HEK293T (cell line): ENCODE data around the gene KRR1.
"Not testable (repeated sequence)": the region's sequence is repeated elsewhere in the genome, so short reads cannot be mapped to it uniquely, and the experiment has no call there.

Experiments
- CTCF ChIA-PET: fragments of 350-600 bp; formaldehyde crosslinking; extraction: SDS; loops from one replicate; lab custom pipeline; 2021; ENCODE audit warnings: antibody characterized with exemption, inconsistent platforms; lab: Yijun Ruan, JAX
- POLR2A ChIA-PET: fragments of 350-600 bp; formaldehyde crosslinking; extraction: SDS; loops from one replicate; lab custom pipeline; 2020; ENCODE audit warnings: antibody characterized with exemption, inconsistent platforms; lab: Yijun Ruan, JAX
- DNase-seq: peaks from one replicate; pipeline ENCODE4 v3.0.0; 2012; ENCODE audit warnings: mixed read lengths; ENCODE audit errors: extremely low spot score
- ARNT ChIP-seq: fragments of 450-650 bp; IDR thresholded peaks from 2 replicates; pipeline ENCODE4 v1.6.1; 2017; ENCODE audit warnings: mild to moderate bottlenecking
- BHLHE40 ChIP-seq: fragments of 450-650 bp; IDR thresholded peaks from 2 replicates; pipeline ENCODE4 v1.6.1; 2016; ENCODE audit warnings: mild to moderate bottlenecking, moderate library complexity, borderline replicate concordance
- CTBP1 ChIP-seq: fragments of 450-650 bp; IDR thresholded peaks from 2 replicates; pipeline ENCODE4 v1.6.1; 2016; ENCODE audit warnings: borderline replicate concordance
- ELF4 ChIP-seq: fragments of 450-650 bp; IDR thresholded peaks from 2 replicates; pipeline ENCODE4 v1.6.1; 2017; ENCODE audit warnings: antibody characterized with exemption
- FOXA1 ChIP-seq: fragments of 450-650 bp; IDR thresholded peaks from 2 replicates; pipeline ENCODE4 v1.6.1; 2016; ENCODE audit warnings: mild to moderate bottlenecking
- FOXK2 ChIP-seq: fragments of 450-650 bp; IDR thresholded peaks from 2 replicates; pipeline ENCODE4 v1.6.1; 2016; ENCODE audit warnings: mild to moderate bottlenecking
- FOXM1 ChIP-seq: fragments of 450-650 bp; IDR thresholded peaks from 2 replicates; pipeline ENCODE4 v1.6.1; 2017; ENCODE audit warnings: mild to moderate bottlenecking, borderline replicate concordance
- HDGF ChIP-seq: fragments of 450-650 bp; IDR thresholded peaks from 2 replicates; pipeline ENCODE4 v1.6.1; 2017; ENCODE audit warnings: antibody characterized with exemption, borderline replicate concordance
- L3MBTL2 ChIP-seq: fragments of 450-650 bp; conservative IDR thresholded peaks from 2 replicates; pipeline ENCODE4 v1.6.1; 2016; ENCODE audit warnings: mild to moderate bottlenecking
- LEF1 ChIP-seq: fragments of 450-650 bp; IDR thresholded peaks from 2 replicates; pipeline ENCODE4 v1.6.1; 2017; ENCODE audit warnings: mild to moderate bottlenecking, borderline replicate concordance
- NFRKB ChIP-seq: fragments of 450-650 bp; IDR thresholded peaks from 2 replicates; pipeline ENCODE4 v1.6.1; 2016; ENCODE audit warnings: mild to moderate bottlenecking, moderate library complexity
- PKNOX1 ChIP-seq: fragments of 450-650 bp; IDR thresholded peaks from 2 replicates; pipeline ENCODE4 v1.6.1; 2016
- SP1 ChIP-seq: fragments of 450-650 bp; IDR thresholded peaks from 2 replicates; pipeline ENCODE4 v1.6.1; 2017
- SUZ12 ChIP-seq: fragments of 450-650 bp; IDR thresholded peaks from 2 replicates; pipeline ENCODE4 v1.6.1; 2016; ENCODE audit warnings: mild to moderate bottlenecking
- TARDBP ChIP-seq: fragments of 450-650 bp; IDR thresholded peaks from 2 replicates; pipeline ENCODE4 v1.6.1; 2016
- ZNF384 ChIP-seq: fragments of 450-650 bp; IDR thresholded peaks from 2 replicates; pipeline ENCODE4 v1.6.1; 2016

Gene KRR1

DNA sequence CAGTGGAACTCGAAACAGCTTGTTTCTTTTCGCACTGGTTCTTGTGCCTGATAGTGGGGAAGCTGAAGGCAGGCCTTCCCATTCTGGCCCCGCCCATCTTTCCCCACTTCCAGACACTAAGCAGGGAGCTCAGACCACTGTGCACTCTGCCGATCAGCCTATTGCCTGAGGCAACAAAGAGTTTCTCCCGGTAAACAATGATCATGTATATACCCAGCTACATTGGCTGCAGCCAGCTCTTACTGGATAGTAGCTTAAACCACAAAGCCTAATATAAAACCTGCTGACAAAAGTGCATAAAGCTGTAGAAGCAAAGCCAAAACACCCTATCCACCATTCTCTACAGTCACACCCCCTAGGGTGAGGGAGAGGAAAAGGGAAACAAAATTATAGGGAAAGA is 55.6 kb downstream of the KRR1 start:
- ChIA-PET POLR2A (no interaction called here), CTCF (interaction anchor here (0.6 kb wide), 1 partner anchor 430 kb away, joined by 3 read pairs; no protein-coding TSS in a partner anchor)
- TF ChIP-seq FOXM1, result no peak
- no peak for TF ChIP-seq CTBP1
- no peak for TF ChIP-seq FOXK2
- TF ChIP-seq L3MBTL2, result no peak
- TF ChIP-seq LEF1, result no peak
- TF ChIP-seq NFRKB, result no peak
- no peak for TF ChIP-seq PKNOX1
- no peak for TF ChIP-seq ARNT
- no peak for TF ChIP-seq TARDBP
- no peak for TF ChIP-seq SUZ12
- TF ChIP-seq SP1, result no peak
- no peak for TF ChIP-seq BHLHE40
- TF ChIP-seq FOXA1, result no peak
- no peak for TF ChIP-seq ELF4
- TF ChIP-seq ZNF384, result no peak
- TF ChIP-seq HDGF, result no peak
- peak; percentile 11 for DNase-seq

- POLR2A ChIA-PET, result no interaction called here
- CTCF ChIA-PET, result no interaction called here
- no peak for DNase-seq
- TF ChIP-seq HDGF, result no peak
- TF ChIP-seq ARNT, result no peak
- TF ChIP-seq PKNOX1, result no peak
- TF ChIP-seq FOXM1, result no peak
- TF ChIP-seq BHLHE40, result no peak
- no peak for TF ChIP-seq FOXA1
- no peak for TF ChIP-seq L3MBTL2
- TF ChIP-seq FOXK2, result no peak
- TF ChIP-seq NFRKB, result no peak
- no peak for TF ChIP-seq ZNF384
- no peak for TF ChIP-seq TARDBP
- TF ChIP-seq SUZ12, result no peak
Measured at GRCh38 chr12:75452675-75453330, 58.6 kb downstream of the KRR1 start.

GRCh38 chr12:75447691-75448393 is 63.6 kb downstream of the KRR1 start:
- TF ChIP-seq ARNT (no peak), SUZ12 (no peak), ZNF384 (no peak), BHLHE40 (no peak), ELF4 (no peak), HDGF (no peak), SP1 (no peak), FOXA1 (no peak), LEF1 (no peak), PKNOX1 (no peak), FOXK2 (no peak), FOXM1 (no peak), NFRKB (no peak), CTBP1 (no peak), L3MBTL2 (no peak), TARDBP (no peak)
- ChIA-PET CTCF (no interaction called here), POLR2A (no interaction called here)
- DNase-seq, result no peak

DNA sequence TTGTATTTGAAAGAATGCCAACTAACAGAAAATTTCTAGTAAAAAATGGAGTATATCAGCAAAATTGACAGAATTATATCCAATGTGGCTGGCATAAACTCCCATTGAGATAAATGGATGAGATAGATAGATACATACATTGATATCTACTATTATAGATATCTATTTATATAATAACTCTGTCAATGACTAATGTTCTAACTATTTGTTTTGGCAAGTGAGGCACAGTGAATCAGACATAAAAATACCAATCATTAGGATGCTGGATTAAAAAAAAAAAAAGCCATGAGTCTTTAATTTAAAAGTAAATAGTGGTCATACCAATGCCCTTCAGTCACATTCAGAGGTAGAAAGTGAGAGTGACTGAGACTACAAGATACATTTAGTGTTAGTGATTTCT is 64.6 kb downstream of the KRR1 start:
- no peak for DNase-seq
- ChIA-PET POLR2A (no interaction called here), CTCF (no interaction called here)
- TF ChIP-seq SUZ12 (no peak), TARDBP (no peak), ARNT (no peak), FOXK2 (no peak), NFRKB (no peak), ZNF384 (no peak), FOXM1 (no peak), CTBP1 (no peak), ELF4 (no peak), FOXA1 (no peak), HDGF (no peak), LEF1 (no peak), SP1 (no peak), BHLHE40 (no peak), L3MBTL2 (no peak)

- not testable (repeated sequence) for DNase-seq
- CTCF ChIA-PET, result interaction anchor here (0.6 kb wide), 1 partner anchor 21 kb away, joined by 5 read pairs; no protein-coding TSS in a partner anchor
- POLR2A ChIA-PET, result interaction anchor here (0.6 kb wide), 1 partner anchor 887 kb away, joined by 4 read pairs; no protein-coding TSS in a partner anchor
Measured at GRCh38 chr12:75445137-75445507, 66.3 kb downstream of the KRR1 start.
